ENCODE data around the gene SMTNL2.
A peak's percentile ranks its signal among the peaks of the same experiment; 100 is the strongest.

DNA sequence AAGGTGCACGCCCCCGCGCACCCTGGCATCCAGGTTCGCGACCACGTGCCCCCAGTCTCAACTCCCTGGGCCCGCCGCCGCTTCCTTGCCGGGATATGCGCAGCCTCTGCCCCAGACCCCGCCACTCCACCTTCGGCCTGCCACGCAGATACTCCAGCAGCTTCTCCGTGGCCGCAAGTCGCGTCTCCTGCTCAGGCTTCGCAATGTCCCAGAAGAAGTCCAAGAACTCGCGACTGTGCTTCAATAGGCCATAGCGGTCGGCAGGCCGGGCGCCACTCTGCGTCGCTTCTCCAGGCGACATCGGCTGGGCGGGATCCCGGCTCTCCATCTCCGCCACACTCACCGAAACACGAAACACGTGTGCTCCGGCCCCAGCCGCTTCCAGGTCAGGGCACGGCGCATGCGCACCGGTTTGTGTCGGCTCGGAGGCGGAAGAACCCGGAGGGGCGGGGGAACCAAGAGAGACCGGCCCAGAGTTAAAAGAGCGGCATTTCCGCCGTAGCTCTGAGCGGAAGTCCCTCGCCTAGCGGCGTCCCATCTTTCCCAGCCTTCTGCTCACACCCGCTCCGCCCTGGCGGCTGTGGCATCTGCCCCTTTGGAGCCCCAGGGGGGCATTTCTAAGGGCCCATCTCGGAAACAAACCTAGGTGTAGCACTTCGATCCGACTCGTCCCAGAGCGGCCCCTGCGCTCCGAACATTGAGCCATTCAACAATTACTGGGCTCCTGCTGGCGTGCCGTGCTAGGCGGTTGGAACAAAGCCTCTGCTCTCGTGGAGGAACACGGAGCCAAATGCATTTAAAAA lies 29.1 kb upstream of the SMTNL2 start, which contains the start of gene MYBBP1A:
- peak; percentile 50 to 51 for TF ChIP-seq POLR2A (IDR thresholded peaks at IDR 0.05)
- TF ChIP-seq, protein P1, sequence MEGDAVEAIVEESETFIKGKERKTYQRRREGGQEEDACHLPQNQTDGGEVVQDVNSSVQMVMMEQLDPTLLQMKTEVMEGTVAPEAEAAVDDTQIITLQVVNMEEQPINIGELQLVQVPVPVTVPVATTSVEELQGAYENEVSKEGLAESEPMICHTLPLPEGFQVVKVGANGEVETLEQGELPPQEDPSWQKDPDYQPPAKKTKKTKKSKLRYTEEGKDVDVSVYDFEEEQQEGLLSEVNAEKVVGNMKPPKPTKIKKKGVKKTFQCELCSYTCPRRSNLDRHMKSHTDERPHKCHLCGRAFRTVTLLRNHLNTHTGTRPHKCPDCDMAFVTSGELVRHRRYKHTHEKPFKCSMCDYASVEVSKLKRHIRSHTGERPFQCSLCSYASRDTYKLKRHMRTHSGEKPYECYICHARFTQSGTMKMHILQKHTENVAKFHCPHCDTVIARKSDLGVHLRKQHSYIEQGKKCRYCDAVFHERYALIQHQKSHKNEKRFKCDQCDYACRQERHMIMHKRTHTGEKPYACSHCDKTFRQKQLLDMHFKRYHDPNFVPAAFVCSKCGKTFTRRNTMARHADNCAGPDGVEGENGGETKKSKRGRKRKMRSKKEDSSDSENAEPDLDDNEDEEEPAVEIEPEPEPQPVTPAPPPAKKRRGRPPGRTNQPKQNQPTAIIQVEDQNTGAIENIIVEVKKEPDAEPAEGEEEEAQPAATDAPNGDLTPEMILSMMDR (IDR thresholded peaks at IDR 0.05) = peak; percentile 22 to 55 (median 38)
